OCI-LY3 (cell line): Measurements from ENCODE around the gene CAPN10.

Source experiments
- H2AFZ ChIP-seq: fragments of 200-600, 300-600 bp; shearing (Covaris generic); 2 replicates; pipeline ENCODE4 v1.6.0; 2014; ENCODE audit warnings: antibody characterized with exemption, low read depth, low read length
- H3K27ac ChIP-seq: fragments of 200-600, 300-600 bp; sonication (generic); 2 replicates; pipeline ENCODE4 v1.5.1; 2014; ENCODE audit warnings: mild to moderate bottlenecking, low read length, moderate library complexity, mixed read lengths
- H3K27me3 ChIP-seq: fragments of 200-600, 300-600 bp; sonication (generic); 2 replicates; pipeline ENCODE4 v1.6.1; 2014; ENCODE audit warnings: low read depth, low read length, mixed read lengths
- H3K36me3 ChIP-seq: fragments of 200-600, 300-600 bp; sonication (generic); replicated peaks from 2 replicates; pipeline ENCODE3; 2014; ENCODE audit warnings: low read depth, low read length, mixed read lengths
- H3K4me1 ChIP-seq: fragments of 300-600, 200-600 bp; sonication (generic); 2 replicates; pipeline ENCODE4 v1.6.1; 2014; ENCODE audit warnings: low read length, mixed read lengths
- H3K4me2 ChIP-seq: fragments of 200-600, 300-600 bp; sonication (generic); 2 replicates; pipeline ENCODE4 v1.6.1; 2014; ENCODE audit warnings: low read length, mixed read lengths
- H3K4me3 ChIP-seq: fragments of 300-600, 200-600 bp; sonication (generic); 2 replicates; pipeline ENCODE4 v1.5.1; 2014; ENCODE audit warnings: antibody characterized with exemption, mild to moderate bottlenecking, low read length, moderate library complexity
- H3K79me2 ChIP-seq: fragments of 300-600, 200-600 bp; shearing (Covaris generic); 2 replicates; pipeline ENCODE4 v1.6.1; 2014; ENCODE audit warnings: mild to moderate bottlenecking, low read length, mixed read lengths
- H3K9ac ChIP-seq: fragments of 300-600, 200-600 bp; shearing (Covaris generic); 2 replicates; pipeline ENCODE4 v1.6.0; 2014; ENCODE audit warnings: mild to moderate bottlenecking, low read length, moderate library complexity
- H3K9me3 ChIP-seq: fragments of 200-600, 300-600 bp; shearing (Covaris generic); 2 replicates; pipeline ENCODE4 v1.6.1; 2014; ENCODE audit warnings: low read length, mixed read lengths; ENCODE audit not compliant: insufficient read depth
- H4K20me1 ChIP-seq: fragments of 200-600, 300-600 bp; sonication (generic); 2 replicates; pipeline ENCODE4 v1.6.1; 2016; ENCODE audit warnings: low read length, mixed read lengths; ENCODE audit not compliant: insufficient read depth
- CTCF ChIP-seq: fragments of 200-600, 300-600 bp; sonication (generic); IDR thresholded peaks from 2 replicates; pipeline ENCODE4 v1.5.1; 2014; ENCODE audit warnings: antibody characterized with exemption, low read length, low read depth
- EZH2phosphoT487 ChIP-seq: fragments of 200-600 bp; shearing (Covaris generic); IDR thresholded peaks from 2 replicates; pipeline ENCODE4 v1.6.1; 2018; ENCODE audit warnings: antibody characterized with exemption, mixed run types, low read depth

CAPN10 gene

GRCh38 chr2:240583774-240584173, 2.8 kb upstream of the CAPN10 start:
- H3K9me3 ChIP-seq = no peaks in the 10 kb centered on the region
- no peak overlapping the region for H2AFZ ChIP-seq
- peaks cover 70% of the 10 kb centered on the region for H3K79me2 ChIP-seq
- H3K27me3 ChIP-seq = no peaks in the 10 kb centered on the region
- H4K20me1 ChIP-seq = peaks cover 10% of the 10 kb centered on the region
- TF ChIP-seq EZH2phosphoT487 = no peak
- no peak for TF ChIP-seq CTCF
- peak overlapping the region; percentile 98 for H3K27ac ChIP-seq
- H3K4me1 ChIP-seq = peaks cover 50% of the 10 kb centered on the region
- H3K36me3 ChIP-seq = peaks cover 34% of the 10 kb centered on the region
- peak overlapping the region; percentile 60 for H3K4me2 ChIP-seq
- H3K9ac ChIP-seq = peak overlapping the region; percentile 58; the same call in 1 of the 2 replicates
- H3K4me3 ChIP-seq = peak overlapping the region; percentile 42; the same call in 1 of the 2 replicates

- Histone ChIP-seq H3K27ac (peak overlapping the region; percentile 98), H2AFZ (no peak overlapping the region)
These were observed 2.0 kb upstream of the CAPN10 start for GRCh38 chr2:240584486-240585031.

GRCh38 chr2:240585101-240585500, 1.4 kb upstream of the CAPN10 start:
- Histone ChIP-seq H3K4me1 (peaks cover 37% of the 10 kb centered on the region), H3K27me3 (no peaks in the 10 kb centered on the region), H3K27ac (peak overlapping the region; percentile 98), H4K20me1 (peaks cover 10% of the 10 kb centered on the region), H3K9ac (peak overlapping the region; percentile 100), H3K4me3 (peak overlapping the region; percentile 98), H3K9me3 (no peaks in the 10 kb centered on the region), H2AFZ (no peak overlapping the region), H3K36me3 (peaks cover 34% of the 10 kb centered on the region), H3K4me2 (peak overlapping the region; percentile 95), H3K79me2 (peaks cover 79% of the 10 kb centered on the region)
- TF ChIP-seq EZH2phosphoT487 = no peak
- no peak for TF ChIP-seq CTCF

More at GRCh38 chr2:240584486-240585031, 2.0 kb upstream of the CAPN10 start:
- Histone ChIP-seq H3K4me2 (peak overlapping the region; percentile 95), H3K4me1 (peaks cover 43% of the 10 kb centered on the region), H3K36me3 (peaks cover 34% of the 10 kb centered on the region), H3K4me3 (peak overlapping the region; percentile 98), H3K27me3 (no peaks in the 10 kb centered on the region), H3K9ac (peak overlapping the region; percentile 100), H4K20me1 (peaks cover 10% of the 10 kb centered on the region), H3K79me2 (peaks cover 75% of the 10 kb centered on the region), H3K9me3 (no peaks in the 10 kb centered on the region)
- no peak for TF ChIP-seq EZH2phosphoT487
- no peak for TF ChIP-seq CTCF

- Histone ChIP-seq H3K9ac (peak overlapping the region; percentile 100), H3K79me2 (peaks cover 79% of the 10 kb centered on the region), H3K9me3 (no peaks in the 10 kb centered on the region), H3K27me3 (no peaks in the 10 kb centered on the region), H3K4me3 (peak overlapping the region; percentile 98), H2AFZ (no peak overlapping the region), H4K20me1 (peaks cover 10% of the 10 kb centered on the region), H3K4me1 (peaks cover 31% of the 10 kb centered on the region), H3K4me2 (peak overlapping the region; percentile 95), H3K27ac (peak overlapping the region; percentile 98), H3K36me3 (peaks cover 28% of the 10 kb centered on the region)
- TF ChIP-seq CTCF = no peak
- no peak for TF ChIP-seq EZH2phosphoT487
These were observed 795 bp upstream of the CAPN10 start for GRCh38 chr2:240585681-240586197.
